NCI-H1092 (cell line): ENCODE data around the gene PRR29.
"Not testable (repeated sequence)": the region's sequence is repeated elsewhere in the genome, so short reads cannot be mapped to it uniquely, and the experiment has no call there.

ENCODE experiments used
- DNase-seq: peaks from one replicate; lab custom pipeline; 2025; lab: John Stamatoyannopoulos, UW

Gene PRR29

GRCh38 chr17:63997341-63998048 lies 656 bp upstream of the PRR29 start:
- DNase-seq: no peak

DNA sequence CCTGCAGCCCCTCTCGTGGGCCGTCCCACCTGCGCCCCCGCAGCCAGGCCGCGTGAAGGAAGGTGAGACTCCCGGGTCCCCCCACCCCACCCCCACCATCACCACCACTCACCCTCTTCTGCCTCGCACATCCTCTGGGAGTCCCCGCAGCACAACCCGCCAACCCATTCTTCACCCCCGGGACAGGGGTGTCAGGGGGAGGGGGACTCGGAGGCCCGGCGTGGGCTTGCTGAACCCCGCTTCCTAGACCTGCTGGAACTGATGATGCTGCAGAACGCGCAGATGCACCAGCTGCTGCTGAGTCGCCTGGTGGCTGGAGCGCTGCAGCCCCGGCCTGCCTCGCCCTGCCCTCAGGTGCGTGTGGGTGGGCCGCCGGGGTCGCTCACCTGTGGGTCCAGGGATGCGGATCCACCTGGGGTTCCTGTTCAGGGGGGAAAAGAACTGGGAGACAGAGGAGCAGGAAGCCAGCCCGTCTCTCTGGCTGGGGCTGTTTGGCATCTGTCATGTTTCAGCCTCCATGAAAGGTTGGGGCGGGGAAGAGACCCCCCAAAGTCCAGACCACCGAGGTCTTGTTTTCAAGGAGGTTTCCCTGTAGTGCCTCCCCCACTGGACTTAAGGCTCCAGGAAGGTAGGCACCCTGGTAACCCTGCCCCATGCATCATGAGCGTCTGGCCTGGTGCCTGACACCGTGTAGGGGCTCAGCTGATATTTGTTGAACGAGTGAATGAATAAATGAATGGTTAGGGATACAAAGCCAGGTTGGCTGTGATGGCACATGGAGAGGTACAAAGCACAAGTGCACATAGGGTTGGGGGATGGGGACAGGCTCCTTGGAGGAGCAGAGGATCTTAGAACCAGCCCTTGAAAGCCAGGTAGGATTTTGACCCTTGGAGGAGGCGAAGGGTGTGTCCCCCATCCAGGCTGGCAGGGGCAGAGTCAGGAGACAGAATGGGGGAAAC lies 849 bp downstream of the PRR29 start:
- no peak for DNase-seq

- no peak for DNase-seq
These were observed 1.8 kb downstream of the PRR29 start for GRCh38 chr17:63999680-64000531.

- DNase-seq: no peak
These were observed 3.0 kb downstream of the PRR29 start for GRCh38 chr17:64001091-64001579.

DNA sequence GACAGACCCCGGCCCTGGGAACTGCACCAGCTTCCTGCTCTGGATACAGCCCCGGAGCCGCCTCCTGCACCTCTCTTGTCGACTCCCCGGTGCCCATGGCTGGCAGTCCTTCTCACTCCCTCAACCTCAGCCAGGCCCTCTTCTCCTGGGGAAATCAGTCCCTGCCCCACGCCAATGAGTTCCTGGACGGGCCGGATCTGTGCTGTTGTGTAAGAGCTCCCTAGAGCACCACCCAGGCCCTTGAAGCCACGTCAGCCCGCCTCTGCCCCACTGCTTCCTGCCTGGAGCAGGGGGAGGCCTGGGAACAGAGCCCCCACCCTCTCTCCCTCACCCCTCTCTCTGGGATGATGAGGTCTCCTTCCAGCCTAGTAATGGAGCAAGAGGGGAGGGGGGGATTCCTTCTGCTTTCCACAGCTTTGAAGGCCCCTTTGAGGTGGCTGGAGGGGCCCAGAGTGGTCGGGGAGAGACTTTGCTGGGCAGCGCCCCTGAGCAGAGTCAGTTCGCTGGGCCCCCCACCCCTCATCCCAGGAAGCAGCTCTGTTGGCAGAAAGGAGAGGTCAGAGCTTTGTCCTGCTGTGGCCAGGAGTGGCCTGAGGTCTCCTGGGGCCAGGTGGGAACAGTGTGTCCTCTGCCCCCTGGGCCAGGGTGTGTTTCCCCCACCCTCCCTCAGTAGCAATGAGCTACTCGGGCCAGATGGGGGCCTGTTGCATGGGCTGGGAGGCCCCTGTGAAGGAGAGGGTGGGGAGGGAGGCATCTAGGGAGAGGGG lies 3.8 kb downstream of the PRR29 start:
- no peak for DNase-seq

DNA sequence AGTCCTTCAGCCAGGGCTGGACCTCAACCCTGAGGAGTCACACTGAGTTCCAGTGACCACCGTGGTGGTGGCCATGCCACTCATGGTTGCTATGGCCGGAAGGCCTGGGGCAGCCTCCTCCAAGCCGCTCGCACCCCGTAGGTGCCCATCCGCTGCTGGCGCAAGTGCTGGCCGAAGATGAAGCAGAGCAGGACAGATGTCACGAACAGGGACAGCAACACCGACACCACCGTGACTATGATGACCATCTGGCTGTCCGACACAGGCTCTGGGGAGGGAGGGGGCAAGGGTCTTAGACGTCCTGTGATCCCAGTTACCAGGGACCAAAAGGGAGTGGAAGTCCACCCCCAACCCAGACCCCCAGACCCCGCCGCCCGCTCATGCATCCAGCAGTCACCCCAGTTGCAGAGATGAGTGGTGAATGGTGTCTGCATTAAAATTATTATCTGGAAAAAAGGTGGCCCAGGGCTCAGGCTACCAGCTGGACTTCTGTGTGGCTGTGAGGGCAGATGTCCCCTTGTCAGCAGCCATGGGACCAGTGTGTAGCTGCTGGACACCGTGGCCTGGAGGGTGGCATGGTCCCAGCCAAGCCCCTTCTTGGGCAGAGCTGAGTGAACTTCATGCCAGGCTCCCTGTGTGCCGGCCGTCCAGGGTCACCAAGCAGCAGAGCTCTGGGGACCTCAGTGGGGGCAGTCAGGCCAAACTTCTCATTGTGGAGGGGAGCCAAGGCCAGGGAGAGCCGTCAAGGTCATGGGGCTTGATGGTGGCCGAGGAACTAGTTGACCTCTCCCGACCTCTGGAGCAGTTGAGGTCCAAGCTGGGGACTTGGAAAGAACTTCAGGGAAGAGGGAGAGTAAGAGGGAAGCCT lies 4.7 kb downstream of the PRR29 start:
- no peak for DNase-seq

DNA sequence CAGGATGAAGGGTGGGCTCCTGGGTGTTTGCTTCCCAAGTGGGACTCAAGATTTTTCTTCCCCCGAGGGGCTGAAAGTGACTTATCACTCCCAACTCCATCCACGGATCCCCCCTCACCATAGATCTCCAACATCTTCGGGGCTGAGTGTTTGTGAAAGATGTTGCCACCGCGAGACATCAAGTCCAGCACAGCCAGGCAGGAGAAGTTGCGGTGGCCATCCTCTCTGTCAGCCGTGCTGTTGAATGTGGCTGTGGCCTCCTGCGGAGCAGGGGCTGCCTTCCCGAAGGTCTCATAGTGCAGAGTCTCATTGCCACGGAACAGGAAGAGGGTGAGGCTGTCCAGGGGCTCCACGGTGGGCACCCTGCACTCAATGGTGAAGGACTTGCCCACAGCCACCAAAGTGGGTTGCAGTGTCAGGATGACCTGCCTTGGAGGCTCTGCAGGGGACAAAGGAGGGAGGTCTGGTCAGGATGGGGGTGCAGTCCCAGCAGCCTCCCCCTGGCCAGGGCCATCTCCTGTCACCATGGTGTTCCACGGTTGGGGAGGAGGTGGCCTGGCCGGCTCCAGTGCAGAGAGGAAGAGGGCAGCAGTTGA lies 5.5 kb downstream of the PRR29 start:
- DNase-seq: no peak

DNA sequence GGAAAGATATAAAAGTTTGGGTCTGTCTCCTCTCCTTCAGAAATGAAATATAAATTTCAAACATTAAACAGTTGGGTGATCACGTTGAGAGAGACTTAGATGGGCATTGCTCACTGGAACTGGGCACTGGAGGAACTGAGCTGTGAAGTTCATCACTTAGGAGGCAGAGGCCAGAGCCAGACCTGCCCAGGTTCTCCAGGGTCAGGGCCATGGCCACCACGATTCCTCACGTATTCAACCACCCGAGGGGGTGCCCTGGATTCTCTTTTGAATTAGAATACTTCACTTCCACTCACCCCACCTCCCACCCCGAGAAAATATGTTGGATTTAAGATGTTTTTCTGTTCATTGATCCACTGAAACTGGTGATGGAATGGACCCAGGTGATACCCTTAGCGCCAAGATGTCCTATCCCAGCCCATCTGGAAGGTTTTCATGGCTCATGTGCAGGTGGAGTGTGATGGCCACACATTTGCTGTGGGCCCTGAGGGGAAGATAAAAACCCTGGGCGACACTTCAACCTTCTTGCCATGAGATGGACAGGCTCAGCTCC lies 6.1 kb downstream of the PRR29 start:
- DNase-seq: no peak

DNA sequence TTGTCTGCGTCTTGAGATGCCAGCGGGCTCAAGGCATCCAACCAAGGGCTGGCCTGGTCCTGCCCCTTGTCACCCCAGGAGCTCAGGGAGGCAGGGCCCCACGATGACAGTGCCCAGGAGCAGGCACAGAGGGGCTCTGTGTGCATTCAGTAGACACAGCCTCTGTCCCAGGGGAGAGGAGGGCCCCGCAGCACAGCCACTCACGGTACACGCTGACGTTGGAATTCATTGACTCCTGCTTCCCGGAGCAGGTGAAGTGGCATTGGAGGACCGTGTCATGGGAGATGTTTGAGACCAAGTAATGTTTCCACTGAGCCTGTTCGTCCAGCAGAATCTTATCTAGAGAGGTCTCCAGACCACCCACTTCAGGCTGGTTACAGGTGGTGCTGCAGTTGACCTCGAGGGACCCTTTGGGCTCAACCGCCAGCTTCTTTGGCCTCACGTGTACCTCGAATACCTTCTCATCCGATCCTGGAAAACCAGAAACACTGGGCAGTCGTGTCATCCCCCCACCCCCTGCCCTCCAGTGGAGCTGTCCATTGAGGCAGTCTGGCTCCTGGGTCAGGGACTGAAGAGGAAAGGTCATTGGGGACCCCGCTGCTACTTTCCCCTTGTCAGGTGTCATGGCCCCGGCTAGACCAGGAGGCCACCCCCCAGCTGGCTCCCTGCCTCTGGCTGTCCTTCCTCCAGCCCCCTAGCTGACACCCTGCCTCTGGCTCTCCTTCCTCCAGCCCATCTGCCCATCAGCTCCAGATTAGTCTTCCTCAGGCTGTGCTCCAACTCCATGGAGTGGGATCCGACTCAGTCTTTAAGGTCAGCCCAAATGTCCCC lies 7.0 kb downstream of the PRR29 start:
- no peak for DNase-seq

DNA sequence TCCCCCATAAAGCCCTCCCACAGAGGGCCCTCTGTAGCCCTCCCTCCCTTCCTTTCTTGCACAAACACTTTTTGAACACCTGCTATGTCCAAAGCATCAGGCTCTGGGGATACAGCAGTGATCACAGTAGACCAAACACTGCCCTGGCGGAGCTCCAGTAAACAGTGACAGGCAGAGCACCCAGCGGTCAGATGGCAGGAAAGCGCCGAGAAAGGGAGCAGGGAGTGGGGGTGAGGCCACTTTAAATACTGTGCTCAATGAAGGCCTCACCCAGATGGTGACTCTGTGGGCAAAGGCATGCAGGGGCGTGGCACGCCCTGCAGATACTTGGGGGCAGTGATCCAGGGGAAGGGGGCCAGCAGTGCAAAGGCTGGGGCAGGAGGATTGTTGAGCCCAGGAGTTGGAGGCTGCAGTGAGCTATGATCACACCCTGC lies 7.6 kb downstream of the PRR29 start:
- peak; percentile 81 for DNase-seq

GRCh38 chr17:64006361-64007088 lies 8.4 kb downstream of the PRR29 start:
- no peak for DNase-seq

- DNase-seq: not testable (repeated sequence)
These were observed 9.1 kb downstream of the PRR29 start for GRCh38 chr17:64007089-64007837.

- no peak for DNase-seq
These were observed 9.7 kb downstream of the PRR29 start for GRCh38 chr17:64007838-64008282.

DNA sequence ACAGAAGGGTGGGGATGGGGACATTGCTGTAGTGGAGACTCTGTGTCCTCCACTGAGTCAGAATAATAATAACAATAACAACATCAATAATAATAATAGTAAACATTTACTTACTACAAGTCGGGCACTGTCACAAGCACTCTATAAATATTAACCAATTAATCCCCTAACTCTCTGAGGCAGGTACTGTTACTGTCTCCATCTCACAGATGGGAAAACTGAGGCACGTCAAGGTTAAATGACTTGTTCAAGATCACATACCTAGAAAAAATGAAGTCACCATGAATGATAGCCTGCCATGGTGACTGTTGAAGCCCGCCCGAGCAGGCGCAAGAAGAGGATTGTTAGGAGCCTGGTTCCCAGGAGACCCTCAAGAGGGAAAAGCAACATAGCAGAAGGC lies 10.2 kb downstream of the PRR29 start:
- no peak for DNase-seq

- DNase-seq: no peak
These were observed 10.7 kb downstream of the PRR29 start for GRCh38 chr17:64008830-64009229.

DNA sequence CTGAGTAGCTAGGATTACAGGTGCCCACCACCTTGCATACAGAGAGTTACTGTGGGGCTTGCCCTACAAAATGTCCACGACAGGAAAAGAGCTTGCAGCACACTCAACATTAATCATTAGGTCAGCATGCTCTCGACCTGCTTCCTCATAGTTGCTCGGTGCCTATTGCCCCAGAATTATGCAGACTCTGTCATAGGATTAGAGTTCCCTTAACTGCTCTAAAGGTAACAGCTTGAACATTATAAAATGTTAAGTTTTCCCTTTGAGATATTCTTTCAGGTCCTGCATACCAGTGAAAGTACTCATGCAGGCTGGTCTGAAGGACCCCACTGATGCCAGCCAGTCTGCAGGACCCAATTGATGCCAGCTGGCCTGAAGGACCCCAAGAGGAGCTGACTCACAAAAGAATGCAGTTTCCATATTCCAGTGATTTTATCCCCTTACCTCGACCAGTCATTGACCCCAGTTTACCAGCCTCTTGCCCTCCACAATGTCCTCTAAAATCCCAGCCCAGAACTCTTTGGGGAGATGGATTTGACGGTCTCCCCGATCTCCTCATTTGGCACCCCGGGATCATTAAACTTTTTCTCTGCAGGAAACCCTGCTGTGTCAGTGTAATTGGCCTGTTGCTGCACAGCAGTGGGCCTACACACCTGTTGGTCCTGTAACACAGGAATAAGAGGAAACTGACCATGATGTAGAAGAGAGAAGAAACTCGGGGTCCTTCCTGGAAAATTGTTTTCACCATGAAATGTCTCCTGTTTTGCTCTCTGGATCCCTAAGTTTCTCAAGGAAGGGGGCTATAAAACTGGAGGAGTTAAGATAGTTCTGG lies 11.6 kb downstream of the PRR29 start:
- DNase-seq: no peak
